Neural cell (in vitro differentiated cells): ENCODE measurements around the gene PIK3R6. TPM values are rescaled to one million over a fixed set of nuclear protein-coding genes. Genes with fewer than 3 reads are reported as not detected.

Source experiments
- H2AFZ ChIP-seq: fragments of 200-600, 300-800 bp; sonication (generic), shearing (Covaris generic); 2 replicates; pipeline ENCODE4 v1.6.0; 2014; ENCODE audit warnings: low read depth, mild to moderate bottlenecking, antibody characterized with exemption, low read length, moderate library complexity
- H3F3A ChIP-seq: fragments of 200-600 bp; shearing (Covaris generic); 2 replicates; pipeline ENCODE4 v1.6.1; 2016; ENCODE audit warnings: mild to moderate bottlenecking, moderate library complexity, mixed read lengths, antibody characterized with exemption, low read length; ENCODE audit not compliant: insufficient read depth, poor library complexity, severe bottlenecking
- H3K27ac ChIP-seq: fragments of 200-600, 300-800 bp; sonication (generic), shearing (Covaris generic); 2 replicates; pipeline ENCODE4 v1.5.1; 2014; ENCODE audit warnings: mild to moderate bottlenecking, low read length, moderate library complexity
- H3K27me3 ChIP-seq: fragments of 300-800, 200-600 bp; sonication (generic), shearing (Covaris generic); 2 replicates; pipeline ENCODE4 v1.6.0; 2014; ENCODE audit warnings: mild to moderate bottlenecking, low read depth, low read length, moderate library complexity; ENCODE audit not compliant: insufficient read depth
- H3K36me3 ChIP-seq: fragments of 300-800, 200-600 bp; sonication (generic), shearing (Covaris generic); 2 replicates; pipeline ENCODE4 v1.5.1; 2014; ENCODE audit warnings: mild to moderate bottlenecking, antibody characterized with exemption, low read length, moderate library complexity; ENCODE audit not compliant: insufficient read depth
- H3K4me2 ChIP-seq: fragments of 300-800, 200-600 bp; sonication (generic), shearing (Covaris generic); 2 replicates; pipeline ENCODE4 v1.6.0; 2014; ENCODE audit warnings: mild to moderate bottlenecking, low read length
- H3K4me3 ChIP-seq: fragments of 300-800, 200-600 bp; sonication (generic), shearing (Covaris generic); 2 replicates; pipeline ENCODE4 v1.5.1; 2014; ENCODE audit warnings: mild to moderate bottlenecking, low read length, moderate library complexity
- H3K79me2 ChIP-seq: fragments of 200-600 bp; shearing (Covaris generic); replicated peaks from 2 replicates; pipeline ENCODE4 v1.6.0; 2014; ENCODE audit warnings: mild to moderate bottlenecking, low read length, moderate library complexity; ENCODE audit not compliant: insufficient read depth
- H3K9ac ChIP-seq: fragments of 300-800, 200-600 bp; sonication (generic), shearing (Covaris generic); 2 replicates; pipeline ENCODE4 v1.6.1; 2016; ENCODE audit warnings: mild to moderate bottlenecking, low read length, mixed read lengths
- H3K9me2 ChIP-seq: fragments of 200-600 bp; shearing (Covaris generic); 2 replicates; pipeline ENCODE4 v1.6.1; 2016; ENCODE audit warnings: mild to moderate bottlenecking, low read length, mixed read lengths; ENCODE audit not compliant: insufficient read depth
- H3K9me3 ChIP-seq: fragments of 200-600, 300-800 bp; sonication (generic), shearing (Covaris generic); 2 replicates; pipeline ENCODE4 v1.6.1; 2016; ENCODE audit warnings: mild to moderate bottlenecking, mixed run types, low read length, moderate library complexity, mixed read lengths
- H4K20me1 ChIP-seq: fragments of 200-600 bp; shearing (Covaris generic); 2 replicates; pipeline ENCODE4 v1.6.1; 2016; ENCODE audit warnings: mild to moderate bottlenecking, mixed run types; ENCODE audit not compliant: insufficient read depth
- EP300 ChIP-seq: fragments of 450-650 bp; conservative IDR thresholded peaks from 2 replicates; pipeline ENCODE4 v1.6.1; 2014; ENCODE audit warnings: antibody characterized with exemption, mild to moderate bottlenecking, moderate library complexity; ENCODE audit not compliant: poor library complexity, severe bottlenecking
- EZH2 ChIP-seq: fragments of 200-600, 300-800 bp; shearing (Covaris generic), sonication (generic); IDR thresholded peaks from 2 replicates; pipeline ENCODE4 v1.6.1; 2014; ENCODE audit warnings: antibody characterized with exemption, low read length, borderline replicate concordance, mild to moderate bottlenecking; ENCODE audit not compliant: insufficient read depth, poor library complexity, severe bottlenecking
- MXI1 ChIP-seq: fragments of 450-650 bp; conservative IDR thresholded peaks from 2 replicates; pipeline ENCODE4 v1.6.1; 2014; ENCODE audit warnings: antibody characterized with exemption, mild to moderate bottlenecking; ENCODE audit not compliant: poor library complexity, severe bottlenecking
- POLR2AphosphoS5 ChIP-seq: IDR thresholded peaks from 2 replicates; pipeline ENCODE4 v1.6.1; 2012
- RAD21 ChIP-seq: fragments of 450-650 bp; conservative IDR thresholded peaks from 2 replicates; pipeline ENCODE4 v1.6.1; 2014; ENCODE audit warnings: antibody characterized with exemption, mild to moderate bottlenecking, moderate library complexity
- SMC3 ChIP-seq: fragments of 450-650 bp; conservative IDR thresholded peaks from 2 replicates; pipeline ENCODE4 v1.6.1; 2014; ENCODE audit warnings: antibody characterized with exemption, mild to moderate bottlenecking, moderate library complexity; ENCODE audit not compliant: poor library complexity
- TAF1 ChIP-seq: IDR thresholded peaks from 2 replicates; pipeline ENCODE4 v1.6.1; 2012; ENCODE audit warnings: low read depth
- polyA plus RNA-seq: library from polyadenylated mRNA; depleted of rRNA; stranded (reverse); fragments of >200 nt; gene quantifications from 2 replicates; pipeline ENCODE4 v1.2.3, GENCODE V29; 2014
- TF ChIP-seq, protein P1 (sequence below): fragments of 450-650 bp; IDR thresholded peaks from 2 replicates; pipeline ENCODE4 v1.5.1; 2014; ENCODE audit warnings: antibody characterized with exemption, mild to moderate bottlenecking, moderate library complexity; ENCODE audit not compliant: poor library complexity, severe bottlenecking
- TF ChIP-seq, protein P2 (sequence below): IDR thresholded peaks from 2 replicates; pipeline ENCODE4 v1.6.1; 2012; ENCODE audit warnings: borderline replicate concordance

Gene PIK3R6
- polyA plus RNA-seq, 1 donor from 2014 or later = not detected

DNA sequence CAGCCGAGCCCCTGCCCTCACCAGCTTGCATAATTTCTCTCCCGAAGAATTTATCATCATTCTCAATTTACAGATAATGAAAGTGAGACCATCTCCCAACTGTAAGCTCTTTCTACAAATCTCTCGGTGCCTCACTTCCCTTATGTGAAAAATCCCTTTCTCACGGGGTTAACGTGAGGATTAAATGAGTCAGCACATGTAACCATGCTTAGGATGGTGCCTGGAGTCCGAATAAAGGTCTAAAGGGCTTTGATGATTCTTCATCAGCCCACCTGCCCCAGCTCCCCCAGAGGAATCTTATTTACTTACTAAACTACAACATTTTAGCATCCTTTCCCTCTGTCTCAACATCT is 24.8 kb upstream of the PIK3R6 start:
- Histone ChIP-seq H3K4me3 (no peak overlapping the region), H2AFZ (no peak overlapping the region), H3K27me3 (no peaks in the 10 kb centered on the region), H3K9me3 (no peaks in the 10 kb centered on the region), H3K9ac (no peak overlapping the region), H3K79me2 (no peaks in the 10 kb centered on the region), H3K27ac (no peak overlapping the region), H3K4me2 (no peak overlapping the region), H4K20me1 (no peaks in the 10 kb centered on the region), H3F3A (no peaks in the 10 kb centered on the region), H3K9me2 (no peaks in the 10 kb centered on the region), H3K36me3 (no peaks in the 10 kb centered on the region)
- TF ChIP-seq SMC3 (no peak), EZH2 (no peak), EP300 (no peak), RAD21 (no peak), MXI1 (no peak), TAF1 (no peak), POLR2AphosphoS5 (no peak)
- TF ChIP-seq, protein P1, sequence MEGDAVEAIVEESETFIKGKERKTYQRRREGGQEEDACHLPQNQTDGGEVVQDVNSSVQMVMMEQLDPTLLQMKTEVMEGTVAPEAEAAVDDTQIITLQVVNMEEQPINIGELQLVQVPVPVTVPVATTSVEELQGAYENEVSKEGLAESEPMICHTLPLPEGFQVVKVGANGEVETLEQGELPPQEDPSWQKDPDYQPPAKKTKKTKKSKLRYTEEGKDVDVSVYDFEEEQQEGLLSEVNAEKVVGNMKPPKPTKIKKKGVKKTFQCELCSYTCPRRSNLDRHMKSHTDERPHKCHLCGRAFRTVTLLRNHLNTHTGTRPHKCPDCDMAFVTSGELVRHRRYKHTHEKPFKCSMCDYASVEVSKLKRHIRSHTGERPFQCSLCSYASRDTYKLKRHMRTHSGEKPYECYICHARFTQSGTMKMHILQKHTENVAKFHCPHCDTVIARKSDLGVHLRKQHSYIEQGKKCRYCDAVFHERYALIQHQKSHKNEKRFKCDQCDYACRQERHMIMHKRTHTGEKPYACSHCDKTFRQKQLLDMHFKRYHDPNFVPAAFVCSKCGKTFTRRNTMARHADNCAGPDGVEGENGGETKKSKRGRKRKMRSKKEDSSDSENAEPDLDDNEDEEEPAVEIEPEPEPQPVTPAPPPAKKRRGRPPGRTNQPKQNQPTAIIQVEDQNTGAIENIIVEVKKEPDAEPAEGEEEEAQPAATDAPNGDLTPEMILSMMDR = no peak
- TF ChIP-seq, protein P2, sequence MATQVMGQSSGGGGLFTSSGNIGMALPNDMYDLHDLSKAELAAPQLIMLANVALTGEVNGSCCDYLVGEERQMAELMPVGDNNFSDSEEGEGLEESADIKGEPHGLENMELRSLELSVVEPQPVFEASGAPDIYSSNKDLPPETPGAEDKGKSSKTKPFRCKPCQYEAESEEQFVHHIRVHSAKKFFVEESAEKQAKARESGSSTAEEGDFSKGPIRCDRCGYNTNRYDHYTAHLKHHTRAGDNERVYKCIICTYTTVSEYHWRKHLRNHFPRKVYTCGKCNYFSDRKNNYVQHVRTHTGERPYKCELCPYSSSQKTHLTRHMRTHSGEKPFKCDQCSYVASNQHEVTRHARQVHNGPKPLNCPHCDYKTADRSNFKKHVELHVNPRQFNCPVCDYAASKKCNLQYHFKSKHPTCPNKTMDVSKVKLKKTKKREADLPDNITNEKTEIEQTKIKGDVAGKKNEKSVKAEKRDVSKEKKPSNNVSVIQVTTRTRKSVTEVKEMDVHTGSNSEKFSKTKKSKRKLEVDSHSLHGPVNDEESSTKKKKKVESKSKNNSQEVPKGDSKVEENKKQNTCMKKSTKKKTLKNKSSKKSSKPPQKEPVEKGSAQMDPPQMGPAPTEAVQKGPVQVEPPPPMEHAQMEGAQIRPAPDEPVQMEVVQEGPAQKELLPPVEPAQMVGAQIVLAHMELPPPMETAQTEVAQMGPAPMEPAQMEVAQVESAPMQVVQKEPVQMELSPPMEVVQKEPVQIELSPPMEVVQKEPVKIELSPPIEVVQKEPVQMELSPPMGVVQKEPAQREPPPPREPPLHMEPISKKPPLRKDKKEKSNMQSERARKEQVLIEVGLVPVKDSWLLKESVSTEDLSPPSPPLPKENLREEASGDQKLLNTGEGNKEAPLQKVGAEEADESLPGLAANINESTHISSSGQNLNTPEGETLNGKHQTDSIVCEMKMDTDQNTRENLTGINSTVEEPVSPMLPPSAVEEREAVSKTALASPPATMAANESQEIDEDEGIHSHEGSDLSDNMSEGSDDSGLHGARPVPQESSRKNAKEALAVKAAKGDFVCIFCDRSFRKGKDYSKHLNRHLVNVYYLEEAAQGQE = no peak

DNA sequence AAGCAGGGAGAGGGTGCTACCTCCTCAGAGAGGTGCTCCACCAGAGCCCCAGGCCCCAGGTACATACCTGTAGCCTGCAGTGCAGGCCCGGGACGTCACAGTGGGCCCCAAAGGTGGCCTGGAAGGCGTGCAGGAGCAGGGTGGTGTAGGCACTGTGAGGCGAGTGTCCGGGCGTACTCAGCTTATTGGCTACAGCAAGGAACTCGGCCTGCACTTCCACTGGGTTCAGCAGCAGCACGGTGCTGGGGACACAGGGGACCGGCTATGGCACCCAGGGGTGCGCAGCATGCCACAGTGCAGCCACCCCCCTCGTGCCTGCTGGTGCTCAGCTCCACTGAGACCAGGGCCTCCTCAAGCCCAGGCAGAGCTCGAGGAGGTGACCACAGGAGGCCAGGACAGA is 23.2 kb upstream of the PIK3R6 start:
- Histone ChIP-seq H3K9me3 (no peaks in the 10 kb centered on the region), H3K79me2 (no peaks in the 10 kb centered on the region), H3K36me3 (no peaks in the 10 kb centered on the region), H3K27me3 (no peaks in the 10 kb centered on the region), H4K20me1 (no peaks in the 10 kb centered on the region), H3F3A (no peaks in the 10 kb centered on the region), H3K4me3 (no peak overlapping the region), H3K4me2 (no peak overlapping the region), H3K27ac (no peak overlapping the region), H3K9ac (no peak overlapping the region), H2AFZ (no peak overlapping the region), H3K9me2 (no peaks in the 10 kb centered on the region)
- TF ChIP-seq EP300 (no peak), TAF1 (no peak), SMC3 (no peak), MXI1 (no peak), EZH2 (no peak), POLR2AphosphoS5 (no peak), RAD21 (no peak)
- TF ChIP-seq, protein P1 = no peak
- TF ChIP-seq, protein P2 = no peak
